Peyer's patch (tissue), 4 donors: ENCODE measurements around the gene ATP2C2.

Experiments used
- POLR2A ChIP-seq, 2 donors: fragments of 450-650 bp; IDR thresholded peaks; one replicate each; pipeline ENCODE4 v1.5.1; 2017; ENCODE audit warnings: antibody characterized with exemption in 2 of 2, mild to moderate bottlenecking in 2 of 2, moderate library complexity in 2 of 2
- TF ChIP-seq, protein P1 (sequence below), 6 experiments: fragments of 450-650 bp in 4 of 6; fragments of 200-600 bp in 2 of 6; sonication (generic) in 1 of 6; IDR thresholded peaks; one replicate each; pipeline ENCODE4 v1.5.1; 2017 to 2019; ENCODE audit warnings: antibody characterized with exemption in 6 of 6, mild to moderate bottlenecking in 3 of 6, moderate library complexity in 1 of 6

DNA sequence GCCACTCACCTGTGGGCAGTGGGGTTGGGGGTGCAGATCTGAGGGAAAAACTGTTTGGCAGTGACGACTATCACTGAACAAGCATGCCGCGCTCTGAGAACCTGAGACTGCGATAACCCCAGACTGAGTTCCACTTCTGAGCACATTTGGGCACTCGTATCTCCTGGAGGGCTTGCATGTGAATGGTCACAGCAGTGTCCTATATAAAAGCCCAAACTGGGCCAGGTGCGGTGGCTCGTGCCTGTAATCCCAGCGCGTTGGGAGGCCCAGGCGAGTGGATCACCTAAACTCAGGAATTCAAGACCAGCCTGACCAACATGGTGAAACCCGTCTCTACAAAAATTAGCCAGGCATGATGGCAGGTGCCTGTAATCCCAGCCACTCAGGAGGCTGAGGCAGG, 18.7 kb downstream of the ATP2C2 start:
- TF ChIP-seq, protein P1, sequence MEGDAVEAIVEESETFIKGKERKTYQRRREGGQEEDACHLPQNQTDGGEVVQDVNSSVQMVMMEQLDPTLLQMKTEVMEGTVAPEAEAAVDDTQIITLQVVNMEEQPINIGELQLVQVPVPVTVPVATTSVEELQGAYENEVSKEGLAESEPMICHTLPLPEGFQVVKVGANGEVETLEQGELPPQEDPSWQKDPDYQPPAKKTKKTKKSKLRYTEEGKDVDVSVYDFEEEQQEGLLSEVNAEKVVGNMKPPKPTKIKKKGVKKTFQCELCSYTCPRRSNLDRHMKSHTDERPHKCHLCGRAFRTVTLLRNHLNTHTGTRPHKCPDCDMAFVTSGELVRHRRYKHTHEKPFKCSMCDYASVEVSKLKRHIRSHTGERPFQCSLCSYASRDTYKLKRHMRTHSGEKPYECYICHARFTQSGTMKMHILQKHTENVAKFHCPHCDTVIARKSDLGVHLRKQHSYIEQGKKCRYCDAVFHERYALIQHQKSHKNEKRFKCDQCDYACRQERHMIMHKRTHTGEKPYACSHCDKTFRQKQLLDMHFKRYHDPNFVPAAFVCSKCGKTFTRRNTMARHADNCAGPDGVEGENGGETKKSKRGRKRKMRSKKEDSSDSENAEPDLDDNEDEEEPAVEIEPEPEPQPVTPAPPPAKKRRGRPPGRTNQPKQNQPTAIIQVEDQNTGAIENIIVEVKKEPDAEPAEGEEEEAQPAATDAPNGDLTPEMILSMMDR (IDR thresholded peaks at IDR 0.05) = no peak
- no peak for TF ChIP-seq POLR2A (IDR thresholded peaks at IDR 0.05)
